ENCODE results near the gene HEG1. TPM values are rescaled to one million over a fixed set of nuclear protein-coding genes. Genes with fewer than 3 reads are reported as not detected.

Gene HEG1
- total RNA-seq, 1 experiment from 2014 or later, result 8.6 TPM

DNA sequence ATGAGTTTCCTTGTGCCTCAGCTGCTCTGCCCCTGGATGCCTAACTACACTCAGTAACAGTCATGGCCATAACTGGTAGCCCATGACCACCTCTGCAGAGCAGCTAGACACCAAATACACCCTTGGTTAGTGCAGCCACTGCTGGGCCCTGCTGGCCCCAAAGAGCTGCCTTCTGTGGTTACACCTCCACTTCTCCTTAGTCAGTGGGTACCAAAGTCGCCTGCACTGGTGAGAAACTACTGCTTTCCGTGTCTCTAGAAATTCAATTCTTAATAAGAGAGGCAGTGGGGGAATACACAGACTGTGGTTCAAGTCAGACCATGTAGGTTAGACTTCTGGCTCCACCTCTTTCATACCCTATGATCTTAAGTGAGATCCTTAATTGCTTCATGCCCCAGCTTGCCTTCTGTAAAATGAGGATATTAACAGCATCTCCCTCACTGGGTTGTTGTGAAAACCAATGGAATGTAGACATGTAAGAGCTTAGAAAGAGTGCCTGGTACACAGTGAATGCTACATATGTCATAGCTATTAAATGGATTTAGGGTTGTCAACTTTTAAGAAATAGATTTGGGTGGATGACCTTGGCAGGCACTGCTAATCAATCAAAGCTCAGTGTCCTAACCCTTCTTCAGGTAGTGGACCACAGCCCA lies 18.2 kb downstream of the HEG1 start:
- H3K36me3 Mint-ChIP-seq (ENCODE audit: insufficient read depth, unreplicated experiment), result no peaks in the 10 kb centered on the region

GRCh38 chr3:125035217-125035616 lies 20.6 kb downstream of the HEG1 start:
- H3K27ac Mint-ChIP-seq (ENCODE audit: low read depth, unreplicated experiment), result no peak overlapping the region
- POLR2A ChIA-PET, result no interaction called here
- no TSS peak for BruUV-seq (replicated peaks)
- no peaks in the 10 kb centered on the region for H3K9me3 Mint-ChIP-seq (ENCODE audit: unreplicated experiment)
- H3K36me3 Mint-ChIP-seq (ENCODE audit: insufficient read depth, unreplicated experiment), result no peaks in the 10 kb centered on the region
- no peaks in the 10 kb centered on the region for H3K4me1 Mint-ChIP-seq (ENCODE audit: insufficient read depth, unreplicated experiment)
- H3K27me3 Mint-ChIP-seq (ENCODE audit: insufficient read depth, unreplicated experiment), result no peaks in the 10 kb centered on the region
- no peak overlapping the region for H3K4me3 Mint-ChIP-seq (ENCODE audit: unreplicated experiment)
- intact Hi-C loops (cut with micrococcal nuclease), result no loop called here
- CTCF ChIA-PET, result no interaction called here
- DNase-seq (ENCODE audit: unreplicated experiment), result no peak
- TF ChIP-seq, protein P1, sequence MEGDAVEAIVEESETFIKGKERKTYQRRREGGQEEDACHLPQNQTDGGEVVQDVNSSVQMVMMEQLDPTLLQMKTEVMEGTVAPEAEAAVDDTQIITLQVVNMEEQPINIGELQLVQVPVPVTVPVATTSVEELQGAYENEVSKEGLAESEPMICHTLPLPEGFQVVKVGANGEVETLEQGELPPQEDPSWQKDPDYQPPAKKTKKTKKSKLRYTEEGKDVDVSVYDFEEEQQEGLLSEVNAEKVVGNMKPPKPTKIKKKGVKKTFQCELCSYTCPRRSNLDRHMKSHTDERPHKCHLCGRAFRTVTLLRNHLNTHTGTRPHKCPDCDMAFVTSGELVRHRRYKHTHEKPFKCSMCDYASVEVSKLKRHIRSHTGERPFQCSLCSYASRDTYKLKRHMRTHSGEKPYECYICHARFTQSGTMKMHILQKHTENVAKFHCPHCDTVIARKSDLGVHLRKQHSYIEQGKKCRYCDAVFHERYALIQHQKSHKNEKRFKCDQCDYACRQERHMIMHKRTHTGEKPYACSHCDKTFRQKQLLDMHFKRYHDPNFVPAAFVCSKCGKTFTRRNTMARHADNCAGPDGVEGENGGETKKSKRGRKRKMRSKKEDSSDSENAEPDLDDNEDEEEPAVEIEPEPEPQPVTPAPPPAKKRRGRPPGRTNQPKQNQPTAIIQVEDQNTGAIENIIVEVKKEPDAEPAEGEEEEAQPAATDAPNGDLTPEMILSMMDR (IDR thresholded peaks at IDR 0.05; ENCODE audit: unreplicated experiment), result no peak

More for the DNA sequence above, 18.2 kb downstream of the HEG1 start:
- H3K4me3 Mint-ChIP-seq (ENCODE audit: unreplicated experiment), result no peak overlapping the region
- TF ChIP-seq, protein P1 (IDR thresholded peaks at IDR 0.05; ENCODE audit: unreplicated experiment), result no peak
- POLR2A ChIA-PET, result interaction anchor here (0.7 to 1.0 kb wide), 2 partner anchors 21 to 53 kb away, joined by 3 read pairs; no protein-coding TSS in a partner anchor
- H3K27me3 Mint-ChIP-seq (ENCODE audit: insufficient read depth, unreplicated experiment), result no peaks in the 10 kb centered on the region
- intact Hi-C loops (cut with micrococcal nuclease), result no loop called here
- DNase-seq (ENCODE audit: unreplicated experiment), result no peak
- CTCF ChIA-PET, result interaction anchor here (0.5 kb wide), 1 partner anchor 18 kb away, joined by 4 read pairs; the partner anchor contains the start of gene HEG1
- no peaks in the 10 kb centered on the region for H3K4me1 Mint-ChIP-seq (ENCODE audit: insufficient read depth, unreplicated experiment)
- H3K27ac Mint-ChIP-seq (ENCODE audit: low read depth, unreplicated experiment), result no peak overlapping the region
- BruUV-seq (replicated peaks), result no TSS peak
- H3K9me3 Mint-ChIP-seq (ENCODE audit: unreplicated experiment), result no peaks in the 10 kb centered on the region

- BruUV-seq (replicated peaks), result no TSS peak
- Mint-ChIP-seq H3K27ac (ENCODE audit: low read depth, unreplicated experiment) (no peak overlapping the region), H3K4me1 (ENCODE audit: insufficient read depth, unreplicated experiment) (no peaks in the 10 kb centered on the region), H3K4me3 (ENCODE audit: unreplicated experiment) (no peak overlapping the region), H3K36me3 (ENCODE audit: insufficient read depth, unreplicated experiment) (no peaks in the 10 kb centered on the region), H3K9me3 (ENCODE audit: unreplicated experiment) (no peaks in the 10 kb centered on the region), H3K27me3 (ENCODE audit: insufficient read depth, unreplicated experiment) (no peaks in the 10 kb centered on the region)
- ChIA-PET CTCF (no interaction called here), POLR2A (interaction anchor here (1.3 kb wide), 1 partner anchor 11 kb away, joined by 3 read pairs; no protein-coding TSS in a partner anchor)
- no peak for DNase-seq (ENCODE audit: unreplicated experiment)
- TF ChIP-seq, protein P1 (IDR thresholded peaks at IDR 0.05; ENCODE audit: unreplicated experiment), result no peak
- intact Hi-C loops (cut with micrococcal nuclease), result no loop called here
Measured at GRCh38 chr3:125033616-125034015, 22.2 kb downstream of the HEG1 start.

GRCh38 chr3:125033135-125033534 lies 22.7 kb downstream of the HEG1 start:
- POLR2A ChIA-PET, result interaction anchor here (0.7 to 1.3 kb wide), 2 partner anchors 9 to 12 kb away, joined by 3 read pairs; no protein-coding TSS in a partner anchor
- Mint-ChIP-seq H3K4me3 (ENCODE audit: unreplicated experiment) (no peak overlapping the region), H3K9me3 (ENCODE audit: unreplicated experiment) (no peaks in the 10 kb centered on the region), H3K4me1 (ENCODE audit: insufficient read depth, unreplicated experiment) (no peaks in the 10 kb centered on the region), H3K27me3 (ENCODE audit: insufficient read depth, unreplicated experiment) (no peaks in the 10 kb centered on the region), H3K36me3 (ENCODE audit: insufficient read depth, unreplicated experiment) (no peaks in the 10 kb centered on the region), H3K27ac (ENCODE audit: low read depth, unreplicated experiment) (no peak overlapping the region)
- intact Hi-C loops (cut with micrococcal nuclease), result no loop called here
- no peak for DNase-seq (ENCODE audit: unreplicated experiment)
- TF ChIP-seq, protein P1 (IDR thresholded peaks at IDR 0.05; ENCODE audit: unreplicated experiment), result no peak
- no TSS peak for BruUV-seq (replicated peaks)
- CTCF ChIA-PET, result interaction anchor here (0.7 kb wide), 1 partner anchor 1070 kb away, joined by 3 read pairs; no protein-coding TSS in a partner anchor

Measured in MCF 10A (cell line).